GM23338 (cell line): ENCODE results near the gene RSL24D1. TPM values are rescaled to one million over a fixed set of nuclear protein-coding genes. Genes with fewer than 3 reads are reported as not detected.

Source experiments
- ATAC-seq: fragments of 200-7000 bp; cut with Tn5 transposase; 3 replicates; pipeline ENCODE4 v1.9.1; 2020
- DNase-seq: peaks from one replicate; pipeline ENCODE4 v3.0.0-alpha.2; 2015; ENCODE audit warnings: low spot score
- H2AFZ ChIP-seq: fragments of 200-600 bp; sonication (generic); 2 replicates; pipeline ENCODE4 v1.8.0; 2016; ENCODE audit warnings: antibody characterized with exemption, mild to moderate bottlenecking, moderate library complexity
- H3F3A ChIP-seq: fragments of 200-600 bp; sonication (generic); replicated peaks from 2 replicates; pipeline ENCODE4 v1.8.0; 2017; ENCODE audit warnings: antibody characterized with exemption, mixed run types, low read depth
- H3K27ac ChIP-seq: fragments of 200-600 bp; sonication (generic); 2 replicates; pipeline ENCODE4 v1.6.1; 2016; ENCODE audit warnings: low read depth
- H3K27me3 ChIP-seq: fragments of 200-600 bp; sonication (generic); 2 replicates; pipeline ENCODE4 v1.8.0; 2016; ENCODE audit warnings: mild to moderate bottlenecking, mixed run types, moderate library complexity; ENCODE audit not compliant: insufficient read depth
- H3K36me3 ChIP-seq: fragments of 200-600 bp; sonication (generic); 2 replicates; pipeline ENCODE4 v1.8.0; 2016; ENCODE audit warnings: mild to moderate bottlenecking; ENCODE audit not compliant: insufficient read depth
- H3K4me1 ChIP-seq: fragments of 200-600 bp; sonication (generic); 2 replicates; pipeline ENCODE4 v1.8.0; 2016; ENCODE audit warnings: mild to moderate bottlenecking, moderate library complexity; ENCODE audit not compliant: insufficient read depth
- H3K4me2 ChIP-seq: fragments of 200-600 bp; sonication (generic); 2 replicates; pipeline ENCODE4 v1.7.1; 2017; ENCODE audit warnings: mixed run types
- H3K4me3 ChIP-seq: fragments of 200-600 bp; sonication (generic); 2 replicates; pipeline ENCODE4 v1.6.1; 2016; ENCODE audit warnings: mixed run types
- H3K79me2 ChIP-seq: fragments of 200-600 bp; sonication (generic); replicated peaks from 2 replicates; pipeline ENCODE4 v1.8.0; 2017; ENCODE audit warnings: mild to moderate bottlenecking; ENCODE audit not compliant: insufficient read depth
- H3K9me2 ChIP-seq: fragments of 200-600 bp; sonication (generic); 2 replicates; pipeline ENCODE4 v1.8.0; 2017; ENCODE audit not compliant: insufficient read depth
- H4K20me1 ChIP-seq: fragments of 200-600 bp; sonication (generic); replicated peaks from 2 replicates; pipeline ENCODE4 v1.8.0; 2017; ENCODE audit warnings: mild to moderate bottlenecking; ENCODE audit not compliant: insufficient read depth
- H3K27ac Mint-ChIP-seq: 2 replicates; pipeline ENCODE4 v1.8.0; 2020; ENCODE audit warnings: inconsistent platforms, mild to moderate bottlenecking, moderate library complexity, mixed read lengths
- H3K27me3 Mint-ChIP-seq: 3 replicates; pipeline ENCODE4 v1.8.0; 2022; ENCODE audit warnings: low read depth, mild to moderate bottlenecking, moderate library complexity, mixed read lengths, inconsistent platforms; ENCODE audit not compliant: insufficient read depth, poor library complexity
- H3K36me3 Mint-ChIP-seq: 3 replicates; pipeline ENCODE4 v1.8.0; 2021; ENCODE audit warnings: low read depth, mild to moderate bottlenecking, inconsistent platforms, moderate library complexity, mixed read lengths
- H3K4me1 Mint-ChIP-seq: 3 replicates; pipeline ENCODE4 v1.8.0; 2020; ENCODE audit warnings: mild to moderate bottlenecking, inconsistent platforms, mixed read lengths
- H3K4me3 Mint-ChIP-seq: 3 replicates; pipeline ENCODE4 v1.8.0; 2021; ENCODE audit warnings: moderate library complexity, mild to moderate bottlenecking, inconsistent platforms, mixed read lengths
- H3K9me3 Mint-ChIP-seq: 3 replicates; pipeline ENCODE4 v1.8.0; 2020; ENCODE audit warnings: moderate library complexity, mild to moderate bottlenecking, inconsistent platforms, mixed read lengths
- CTCF ChIP-seq, 2 experiments: fragments of 200-600 bp in 1 of 2; sonication (generic) in 1 of 2; conservative IDR thresholded peaks; 2 replicates each; pipeline versions ENCODE4 v1.5.1 to v1.6.1; 2016 to 2017; ENCODE audit warnings: antibody characterized with exemption in 2 of 2, low read depth in 2 of 2, mild to moderate bottlenecking in 2 of 2, moderate library complexity in 1 of 2
- ETS1 ChIP-seq: IDR thresholded peaks from 2 replicates; pipeline ENCODE4 v1.6.1; 2016; ENCODE audit warnings: antibody characterized with exemption
- EZH2 ChIP-seq: fragments of 200-600 bp; sonication (generic); IDR thresholded peaks from one replicate; pipeline ENCODE4 v1.8.0; 2017; ENCODE audit warnings: antibody characterized with exemption, mild to moderate bottlenecking, low read depth; ENCODE audit not compliant: unreplicated experiment
- EZH2phosphoT487 ChIP-seq: fragments of 200-600 bp; sonication (generic); IDR thresholded peaks from one replicate; pipeline ENCODE4 v1.8.1; 2018; ENCODE audit warnings: antibody characterized with exemption; ENCODE audit not compliant: unreplicated experiment
- JUNB ChIP-seq: IDR thresholded peaks from one replicate; pipeline ENCODE4 v1.6.1; 2016; ENCODE audit warnings: antibody characterized with exemption; ENCODE audit not compliant: unreplicated experiment
- NANOG ChIP-seq: IDR thresholded peaks from 2 replicates; pipeline ENCODE4 v1.6.1; 2016; ENCODE audit warnings: antibody characterized with exemption, borderline replicate concordance
- POLR2AphosphoS5 ChIP-seq: IDR thresholded peaks from 2 replicates; pipeline ENCODE4 v1.6.1; 2016; ENCODE audit warnings: antibody characterized with exemption, low read depth
- STAT1 ChIP-seq: IDR thresholded peaks from one replicate; pipeline ENCODE4 v1.6.1; 2016; ENCODE audit warnings: antibody characterized with exemption; ENCODE audit not compliant: unreplicated experiment
- ZNF331 ChIP-seq: fragments of 250-450 bp; sonication (Bioruptor Pico); IDR thresholded peaks from 2 replicates; pipeline ENCODE4 v1.5.0; 2020; ENCODE audit warnings: low read depth, mild to moderate bottlenecking, moderate library complexity
- ZNF462 ChIP-seq: fragments of 250-450 bp; sonication (Bioruptor Pico); IDR thresholded peaks from 2 replicates; pipeline ENCODE4 v1.5.0; 2020; ENCODE audit warnings: mild to moderate bottlenecking, moderate library complexity
- polyA plus RNA-seq: library from polyadenylated mRNA; unstranded; fragments of >200 nt; fragmentation: Nextera tagmentation; extraction: Ambion mirVana; gene quantifications from 2 replicates; pipeline ENCODE4 v1.2.1, GENCODE V29; 2016
- total RNA-seq: library from RNA; depleted of rRNA; stranded (reverse); fragments of >200 nt; shearing (Covaris generic); gene quantifications from 2 replicates; pipeline ENCODE4 v1.2.3, GENCODE V29; 2014

Gene RSL24D1
- total and polyA plus RNA-seq, 2 experiments from 2014 or later: 125 to 201 TPM

- no peak overlapping the region for H3K4me3 ChIP-seq
- no peaks in the 10 kb centered on the region for H4K20me1 ChIP-seq
- H3K27ac ChIP-seq: no peak overlapping the region
- H3K9me3 Mint-ChIP-seq: no peaks in the 10 kb centered on the region
- no peak overlapping the region for H3K4me2 ChIP-seq
- H3K36me3 ChIP-seq: no peaks in the 10 kb centered on the region
- no peaks in the 10 kb centered on the region for H3K79me2 ChIP-seq
- H3K9me2 ChIP-seq: no peaks in the 10 kb centered on the region
- no peaks in the 10 kb centered on the region for H3K27me3 Mint-ChIP-seq
- TF ChIP-seq STAT1 (no peak), NANOG (no peak), ETS1 (no peak), JUNB (no peak), ZNF331 (CRISPR knock-in tag) (no peak), CTCF (conservative IDR thresholded peaks at IDR 0.05; ENCODE audit: low read depth in 2 of 2) (no peak), EZH2 (no peak), ZNF462 (no peak), EZH2phosphoT487 (no peak), POLR2AphosphoS5 (no peak)
- no peaks in the 10 kb centered on the region; the same call in 2 of the 3 replicates for H3K4me1 Mint-ChIP-seq
- no peak overlapping the region for H3K27ac Mint-ChIP-seq
- no peaks in the 10 kb centered on the region for H3F3A ChIP-seq
- no peaks in the 10 kb centered on the region for H3K27me3 ChIP-seq
- DNase-seq (no peak), ATAC-seq (no peak)
- H2AFZ ChIP-seq: no peak overlapping the region
- no peaks in the 10 kb centered on the region for H3K4me1 ChIP-seq
- H3K36me3 Mint-ChIP-seq: no peaks in the 10 kb centered on the region
- no peak overlapping the region for H3K4me3 Mint-ChIP-seq
These were observed 38.9 kb upstream of the RSL24D1 start for GRCh38 chr15:55235546-55236036.
